HCT116 (cell line): Measurements from ENCODE around the gene ACE. TPM values are rescaled to one million over a fixed set of nuclear protein-coding genes. Genes with fewer than 3 reads are reported as not detected.

ENCODE experiments used
- ATAC-seq: fragments of 200-7000 bp; cut with Tn5 transposase; 2 replicates; pipeline ENCODE4 v1.9.1; 2020; ENCODE audit warnings: mild to moderate bottlenecking, moderate library complexity
- BruUV-seq: library from RNA; stranded (reverse); fragments of 400-500 nt; replicated peaks from 2 replicates; lab custom pipeline; 2021; lab: Mats Ljungman, UMichigan
- CTCF ChIA-PET: fragments of 300-600 bp; sonication (Branson Sonifier 250); formaldehyde crosslinking; loops from one replicate; lab custom pipeline; 2021; ENCODE audit warnings: antibody characterized with exemption; lab: Charles Lee
- POLR2A ChIA-PET: fragments of 300-600, 350-600 bp; sonication (Branson Sonifier 250); formaldehyde crosslinking; loops from one replicate; lab custom pipeline; 2021; ENCODE audit warnings: antibody characterized with exemption; lab: Charles Lee
- RAD21 ChIA-PET, 2 experiments: fragments of 300-600 bp; sonication (Branson Sonifier 250); formaldehyde crosslinking; loops; one replicate each; lab custom pipeline; 2023; ENCODE audit warnings: low total read pairs in 2 of 2; ENCODE audit not compliant: uncharacterized antibody in 2 of 2, unreplicated experiment in 2 of 2, low non-redundant PET in 1 of 2; lab: Charles Lee
- DNase-seq: peaks from one replicate; pipeline ENCODE4 v3.0.0-alpha.2; 2010; ENCODE audit warnings: low read depth, low spot score
- H2AFZ ChIP-seq: fragments of 200-600 bp; shearing (Covaris generic), sonication (generic); 2 replicates; pipeline ENCODE4 v1.6.1; 2017; ENCODE audit warnings: low read depth, mixed run types, mixed read lengths, antibody characterized with exemption, low read length; ENCODE audit not compliant: poor library complexity, severe bottlenecking
- H3K27ac ChIP-seq: 2 replicates; pipeline ENCODE4 v1.5.1; 2012; ENCODE audit warnings: low read depth, low read length
- H3K27me3 ChIP-seq: fragments of 200-600 bp; sonication (generic); 2 replicates; pipeline ENCODE4 v1.6.1; 2016; ENCODE audit warnings: mixed run types, low read length, mixed read lengths; ENCODE audit not compliant: insufficient read depth
- H3K36me3 ChIP-seq, 2 experiments: fragments of 200-500 bp in 1 of 2; fragments of 200-600 bp in 1 of 2; sonication (Bioruptor generic) in 1 of 2; sonication (generic) in 1 of 2; 2 replicates each; pipeline versions ENCODE4 v1.5.1 to v1.6.1; 2014 to 2016; ENCODE audit warnings: low read length in 2 of 2, inconsistent platforms in 1 of 2, mixed read lengths in 1 of 2, mixed run types in 1 of 2; ENCODE audit not compliant: insufficient read depth in 2 of 2, control insufficient read depth in 1 of 2
- H3K4me1 ChIP-seq, 2 experiments: fragments of 200-600 bp in 1 of 2; sonication (generic) in 1 of 2; 2 replicates each; pipeline versions ENCODE4 v1.5.1 to v1.6.1; 2012 to 2017; ENCODE audit warnings: low read length in 2 of 2, inconsistent platforms in 1 of 2, mild to moderate bottlenecking in 1 of 2, mixed read lengths in 1 of 2, mixed run types in 1 of 2, moderate library complexity in 1 of 2; ENCODE audit not compliant: insufficient read depth in 2 of 2, control insufficient read depth in 1 of 2
- H3K4me2 ChIP-seq: fragments of 200-600 bp; sonication (generic); 2 replicates; pipeline ENCODE4 v1.6.1; 2017; ENCODE audit warnings: mixed run types, low read length, mixed read lengths
- H3K4me3 ChIP-seq, 2 experiments: fragments of 200-600 bp in 1 of 2; sonication (generic) in 1 of 2; replicated peaks in 1 of 2; 2 replicates each; pipeline ENCODE4 v1.5.1; 2011 to 2016; ENCODE audit warnings: low read length in 2 of 2, control low read depth in 1 of 2, low read depth in 1 of 2, mild to moderate bottlenecking in 1 of 2, mixed read lengths in 1 of 2, mixed run types in 1 of 2
- H3K79me2 ChIP-seq: fragments of 200-600 bp; sonication (generic); 2 replicates; pipeline ENCODE4 v1.6.1; 2017; ENCODE audit warnings: mild to moderate bottlenecking, mixed run types, low read length, moderate library complexity, mixed read lengths; ENCODE audit not compliant: insufficient read depth
- H3K9ac ChIP-seq: fragments of 200-600 bp; sonication (generic); 2 replicates; pipeline ENCODE4 v1.6.1; 2016; ENCODE audit warnings: low read length, mixed read lengths
- H3K9me2 ChIP-seq: fragments of 200-600 bp; sonication (generic), shearing (Covaris generic); 2 replicates; pipeline ENCODE4 v1.6.1; 2017; ENCODE audit warnings: mixed run types, mild to moderate bottlenecking, moderate library complexity; ENCODE audit not compliant: insufficient read depth
- H3K9me3 ChIP-seq, 2 experiments: fragments of 200-500 bp in 1 of 2; fragments of 200-600 bp in 1 of 2; sonication (Bioruptor generic) in 1 of 2; sonication (generic) in 1 of 2; 2 replicates each; pipeline ENCODE4 v1.6.1; 2014 to 2017; ENCODE audit warnings: low read length in 2 of 2, mixed read lengths in 2 of 2, inconsistent platforms in 1 of 2, low read depth in 1 of 2, mild to moderate bottlenecking in 1 of 2, mixed run types in 1 of 2, moderate library complexity in 1 of 2; ENCODE audit not compliant: control insufficient read depth in 1 of 2, insufficient read depth in 1 of 2
- H4K20me1 ChIP-seq: fragments of 200-600 bp; sonication (generic), shearing (Covaris generic); 2 replicates; pipeline ENCODE4 v1.6.1; 2017; ENCODE audit warnings: mixed run types, mild to moderate bottlenecking, moderate library complexity; ENCODE audit not compliant: insufficient read depth
- ATF3 ChIP-seq: IDR thresholded peaks from 2 replicates; pipeline ENCODE4 v1.6.1; 2012
- CBX3 ChIP-seq: IDR thresholded peaks from 2 replicates; pipeline ENCODE4 v1.6.1; 2012; ENCODE audit warnings: low read depth
- EGR1 ChIP-seq: IDR thresholded peaks from 2 replicates; pipeline ENCODE4 v1.6.1; 2012; ENCODE audit warnings: low read depth
- ELF1 ChIP-seq: IDR thresholded peaks from 2 replicates; pipeline ENCODE4 v1.6.1; 2012; ENCODE audit warnings: low read depth, borderline replicate concordance
- JUND ChIP-seq: IDR thresholded peaks from 2 replicates; pipeline ENCODE4 v1.6.1; 2012
- SRF ChIP-seq: IDR thresholded peaks from 2 replicates; pipeline ENCODE4 v1.6.1; 2012; ENCODE audit warnings: low read depth
- TCF7L2 ChIP-seq: IDR thresholded peaks from 2 replicates; pipeline ENCODE4 v1.7.0; 2011; ENCODE audit warnings: borderline replicate concordance, inconsistent platforms; ENCODE audit not compliant: insufficient read depth, insufficient read length; ENCODE audit errors: extremely low read depth
- YY1 ChIP-seq: IDR thresholded peaks from 2 replicates; pipeline ENCODE4 v1.6.1; 2011; ENCODE audit warnings: low read length, low read depth, moderate library complexity, mild to moderate bottlenecking; ENCODE audit not compliant: insufficient replicate concordance; ENCODE audit errors: extremely low read depth
- ZFX ChIP-seq: fragments of 450-650 bp; IDR thresholded peaks from 2 replicates; pipeline ENCODE4 v1.6.1; 2017
- intact Hi-C: fragments of 100-400 bp; cut with micrococcal nuclease; formaldehyde crosslinking; loops from 2 replicates; pipeline ENCODE4 v1.10.0; 2022
- total RNA-seq: library from RNA; stranded (reverse); gene quantifications from one replicate; pipeline ENCODE4 v1.2.1, GENCODE V29; 2021; ENCODE audit not compliant: unreplicated experiment
- TF ChIP-seq, protein P1 (sequence below): IDR thresholded peaks from 2 replicates; pipeline ENCODE4 v1.6.1; 2012
- TF ChIP-seq, protein P2 (sequence below): IDR thresholded peaks from 2 replicates; pipeline ENCODE4 v1.6.1; 2011; ENCODE audit warnings: mild to moderate bottlenecking, low read length, moderate library complexity; ENCODE audit not compliant: insufficient replicate concordance; ENCODE audit errors: extremely low read depth
- TF ChIP-seq, protein P3 (sequence below): IDR thresholded peaks from 2 replicates; pipeline ENCODE4 v1.6.1; 2012; ENCODE audit warnings: low read depth

Gene ACE
- total RNA-seq, 1 experiment from 2014 or later: 7.7 TPM

DNA sequence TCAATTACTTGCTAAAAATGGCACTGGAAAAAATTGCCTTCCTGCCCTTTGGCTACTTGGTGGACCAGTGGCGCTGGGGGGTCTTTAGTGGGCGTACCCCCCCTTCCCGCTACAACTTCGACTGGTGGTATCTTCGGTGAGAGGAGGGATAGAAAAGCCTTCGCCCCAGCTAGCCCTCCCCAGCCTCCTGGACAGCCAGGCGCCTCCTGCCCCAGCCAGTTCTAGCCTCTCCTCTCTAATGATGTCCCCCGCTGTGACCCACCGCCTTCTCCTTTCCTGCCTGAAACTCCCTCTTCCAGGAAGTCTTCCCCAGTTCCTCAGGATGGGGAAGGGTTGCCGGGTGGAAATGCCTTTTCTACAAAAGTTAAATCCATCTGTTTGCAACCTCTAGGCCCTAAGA lies 6.2 kb downstream of the ACE start:
- no TSS peak for BruUV-seq
- Histone ChIP-seq H3K9me2 (no peaks in the 10 kb centered on the region), H2AFZ (no peak overlapping the region), H3K36me3 (no peaks in the 10 kb centered on the region), H3K79me2 (no peaks in the 10 kb centered on the region), H3K4me3 (no peak overlapping the region), H3K9me3 (no peaks in the 10 kb centered on the region), H3K27me3 (no peaks in the 10 kb centered on the region), H3K4me1 (peaks cover 7 to 21% of the 10 kb centered on the region in 2 experiments)
- POLR2A ChIA-PET: no interaction called here
- DNase-seq (no peak), ATAC-seq (no peak)
- intact Hi-C loops: no loop called here
- RAD21 ChIA-PET: no interaction called here
- no peak for TF ChIP-seq EGR1
- TF ChIP-seq, protein P1, sequence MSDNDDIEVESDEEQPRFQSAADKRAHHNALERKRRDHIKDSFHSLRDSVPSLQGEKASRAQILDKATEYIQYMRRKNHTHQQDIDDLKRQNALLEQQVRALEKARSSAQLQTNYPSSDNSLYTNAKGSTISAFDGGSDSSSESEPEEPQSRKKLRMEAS: no peak
- TF ChIP-seq, protein P2, sequence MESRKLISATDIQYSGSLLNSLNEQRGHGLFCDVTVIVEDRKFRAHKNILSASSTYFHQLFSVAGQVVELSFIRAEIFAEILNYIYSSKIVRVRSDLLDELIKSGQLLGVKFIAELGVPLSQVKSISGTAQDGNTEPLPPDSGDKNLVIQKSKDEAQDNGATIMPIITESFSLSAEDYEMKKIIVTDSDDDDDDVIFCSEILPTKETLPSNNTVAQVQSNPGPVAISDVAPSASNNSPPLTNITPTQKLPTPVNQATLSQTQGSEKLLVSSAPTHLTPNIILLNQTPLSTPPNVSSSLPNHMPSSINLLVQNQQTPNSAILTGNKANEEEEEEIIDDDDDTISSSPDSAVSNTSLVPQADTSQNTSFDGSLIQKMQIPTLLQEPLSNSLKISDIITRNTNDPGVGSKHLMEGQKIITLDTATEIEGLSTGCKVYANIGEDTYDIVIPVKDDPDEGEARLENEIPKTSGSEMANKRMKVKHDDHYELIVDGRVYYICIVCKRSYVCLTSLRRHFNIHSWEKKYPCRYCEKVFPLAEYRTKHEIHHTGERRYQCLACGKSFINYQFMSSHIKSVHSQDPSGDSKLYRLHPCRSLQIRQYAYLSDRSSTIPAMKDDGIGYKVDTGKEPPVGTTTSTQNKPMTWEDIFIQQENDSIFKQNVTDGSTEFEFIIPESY: no peak
- no peak for TF ChIP-seq JUND
- TF ChIP-seq CBX3: no peak
- no peak for TF ChIP-seq SRF
- TF ChIP-seq, protein P3, sequence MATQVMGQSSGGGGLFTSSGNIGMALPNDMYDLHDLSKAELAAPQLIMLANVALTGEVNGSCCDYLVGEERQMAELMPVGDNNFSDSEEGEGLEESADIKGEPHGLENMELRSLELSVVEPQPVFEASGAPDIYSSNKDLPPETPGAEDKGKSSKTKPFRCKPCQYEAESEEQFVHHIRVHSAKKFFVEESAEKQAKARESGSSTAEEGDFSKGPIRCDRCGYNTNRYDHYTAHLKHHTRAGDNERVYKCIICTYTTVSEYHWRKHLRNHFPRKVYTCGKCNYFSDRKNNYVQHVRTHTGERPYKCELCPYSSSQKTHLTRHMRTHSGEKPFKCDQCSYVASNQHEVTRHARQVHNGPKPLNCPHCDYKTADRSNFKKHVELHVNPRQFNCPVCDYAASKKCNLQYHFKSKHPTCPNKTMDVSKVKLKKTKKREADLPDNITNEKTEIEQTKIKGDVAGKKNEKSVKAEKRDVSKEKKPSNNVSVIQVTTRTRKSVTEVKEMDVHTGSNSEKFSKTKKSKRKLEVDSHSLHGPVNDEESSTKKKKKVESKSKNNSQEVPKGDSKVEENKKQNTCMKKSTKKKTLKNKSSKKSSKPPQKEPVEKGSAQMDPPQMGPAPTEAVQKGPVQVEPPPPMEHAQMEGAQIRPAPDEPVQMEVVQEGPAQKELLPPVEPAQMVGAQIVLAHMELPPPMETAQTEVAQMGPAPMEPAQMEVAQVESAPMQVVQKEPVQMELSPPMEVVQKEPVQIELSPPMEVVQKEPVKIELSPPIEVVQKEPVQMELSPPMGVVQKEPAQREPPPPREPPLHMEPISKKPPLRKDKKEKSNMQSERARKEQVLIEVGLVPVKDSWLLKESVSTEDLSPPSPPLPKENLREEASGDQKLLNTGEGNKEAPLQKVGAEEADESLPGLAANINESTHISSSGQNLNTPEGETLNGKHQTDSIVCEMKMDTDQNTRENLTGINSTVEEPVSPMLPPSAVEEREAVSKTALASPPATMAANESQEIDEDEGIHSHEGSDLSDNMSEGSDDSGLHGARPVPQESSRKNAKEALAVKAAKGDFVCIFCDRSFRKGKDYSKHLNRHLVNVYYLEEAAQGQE: no peak
- no peak for TF ChIP-seq ATF3
- no peak for TF ChIP-seq ZFX
- no peak for TF ChIP-seq YY1
- no peak for TF ChIP-seq TCF7L2
- TF ChIP-seq ELF1: no peak
- TF ChIP-seq, all 23 proteins: peak for 0
- no peak overlapping the region for H3K9ac ChIP-seq
- CTCF ChIA-PET: interaction anchor here (1.2 kb wide), 1 partner anchor 58 kb away, joined by 4 read pairs; no protein-coding TSS in a partner anchor
- no peak overlapping the region for H3K27ac ChIP-seq
- no peak overlapping the region for H3K4me2 ChIP-seq
- no peaks in the 10 kb centered on the region for H4K20me1 ChIP-seq
